HepG2 (cell line): ENCODE data around the gene CNTN4. TPM values are rescaled to one million over a fixed set of nuclear protein-coding genes. Genes with fewer than 3 reads are reported as not detected.

Experiments used
- ATAC-seq: fragments of 200-7000 bp; cut with Tn5 transposase; 3 replicates; pipeline ENCODE4 v1.9.1; 2020; ENCODE audit warnings: mild to moderate bottlenecking, moderate library complexity
- BruUV-seq: library from RNA; stranded (reverse); fragments of 400-500 nt; replicated peaks from 2 replicates; lab custom pipeline; 2021; lab: Mats Ljungman, UMichigan
- CTCF ChIA-PET: fragments of 300-600 bp; formaldehyde crosslinking; extraction: SDS; loops from one replicate; lab custom pipeline; 2021; ENCODE audit warnings: low total read pairs, inconsistent platforms, low intra/inter-chr PET ratio; lab: Yijun Ruan, JAX
- POLR2A ChIA-PET: fragments of 350-600 bp; sonication (Branson Sonifier 250); formaldehyde crosslinking; loops from one replicate; lab custom pipeline; 2020; ENCODE audit warnings: antibody characterized with exemption, inconsistent platforms; lab: Yijun Ruan, JAX
- DNase-seq: peaks from one replicate; pipeline ENCODE4 v3.0.0-alpha.2; 2015; ENCODE audit warnings: low spot score
- FAIRE-seq: peaks from 3 replicates; lab custom pipeline; 2011; peaks lifted over from hg19 to GRCh38; lab: Jason Lieb, UNC
- H2AFZ ChIP-seq: one replicate; pipeline ENCODE4 v1.6.1; 2011; ENCODE audit warnings: low read length, inconsistent platforms
- H3K27ac ChIP-seq: fragments of 300-600 bp; 3 replicates; pipeline ENCODE4 v1.8.0; 2011; ENCODE audit warnings: mixed run types, mild to moderate bottlenecking, mixed read lengths, low read length, inconsistent platforms; ENCODE audit not compliant: insufficient read depth; ENCODE audit errors: extremely low read length
- H3K27me3 ChIP-seq, 2 experiments: fragments of 200-600 bp in 1 of 2; 2 replicates in 1 of 2; 3 replicates in 1 of 2; pipeline versions ENCODE4 v1.6.0 to v1.8.0; 2011; ENCODE audit warnings: low read length in 2 of 2, mild to moderate bottlenecking in 2 of 2, moderate library complexity in 2 of 2, inconsistent platforms in 1 of 2; ENCODE audit not compliant: insufficient read depth in 2 of 2, control insufficient read depth in 1 of 2
- H3K36me3 ChIP-seq, 2 experiments: fragments of 200-600 bp in 1 of 2; replicated peaks in 1 of 2; 2 replicates in 1 of 2; 3 replicates in 1 of 2; pipeline versions ENCODE4 v1.5.1 to v1.8.0; 2011; ENCODE audit warnings: low read length in 2 of 2, inconsistent platforms in 1 of 2; ENCODE audit not compliant: insufficient read depth in 2 of 2, control insufficient read depth in 1 of 2
- H3K4me1 ChIP-seq: 2 replicates; pipeline ENCODE4 v1.5.1; 2012; ENCODE audit warnings: low read length, inconsistent platforms; ENCODE audit not compliant: insufficient read depth
- H3K4me2 ChIP-seq: 2 replicates; pipeline ENCODE4 v1.6.0; 2011; ENCODE audit warnings: low read depth, low read length, inconsistent platforms
- H3K4me3 ChIP-seq, 3 experiments: fragments of 200-600 bp in 1 of 3; sonication (generic), shearing (Covaris generic) in 1 of 3; replicated peaks in 1 of 3; 2 replicates each; pipeline ENCODE4 v1.5.1; 2011 to 2016; ENCODE audit warnings: low read length in 3 of 3, inconsistent platforms in 2 of 3, low read depth in 2 of 3, mild to moderate bottlenecking in 2 of 3, control low read depth in 1 of 3, mixed read lengths in 1 of 3; ENCODE audit not compliant: insufficient read depth in 1 of 3
- H3K79me2 ChIP-seq: one replicate; pipeline ENCODE4 v1.6.1; 2011; ENCODE audit warnings: low read length, inconsistent platforms; ENCODE audit not compliant: insufficient read depth
- H3K9ac ChIP-seq: 2 replicates; pipeline ENCODE4 v1.6.0; 2011; ENCODE audit warnings: mild to moderate bottlenecking, low read depth, low read length, inconsistent platforms; ENCODE audit not compliant: insufficient read depth
- H3K9me3 ChIP-seq: 2 replicates; pipeline ENCODE4 v1.5.1; 2012; ENCODE audit warnings: mild to moderate bottlenecking, low read length
- H4K20me1 ChIP-seq: 2 replicates; pipeline ENCODE4 v1.6.0; 2011; ENCODE audit warnings: inconsistent platforms, mild to moderate bottlenecking, low read length, moderate library complexity; ENCODE audit not compliant: insufficient read depth
- ARID2 ChIP-seq: sonication (generic); formaldehyde crosslinking; IDR thresholded peaks from 2 replicates; pipeline ENCODE4 v1.8.1; 2022; ENCODE audit warnings: mild to moderate bottlenecking, missing genetic modification reagents, borderline replicate concordance
- ARID5B ChIP-seq: IDR thresholded peaks from 2 replicates; pipeline ENCODE4 v1.4.0; 2020; ENCODE audit warnings: mild to moderate bottlenecking, missing genetic modification reagents
- CREM ChIP-seq, 2 experiments: sonication (generic) in 1 of 2; formaldehyde crosslinking in 1 of 2; IDR thresholded peaks; 2 replicates each; pipeline versions ENCODE4 v1.4.0 to v1.6.1; 2016 to 2020; ENCODE audit warnings: antibody characterized with exemption in 1 of 2, mild to moderate bottlenecking in 1 of 2, missing genetic modification reagents in 1 of 2
- GTF2F1 ChIP-seq: fragments of 150-350 bp; IDR thresholded peaks from 2 replicates; pipeline ENCODE4 v1.6.1; 2014; ENCODE audit warnings: low read length
- MTF1 ChIP-seq: sonication (generic); formaldehyde crosslinking; IDR thresholded peaks from 2 replicates; pipeline ENCODE4 v1.5.0; 2020; ENCODE audit warnings: missing genetic modification reagents
- NBN ChIP-seq: fragments of 450-650 bp; conservative IDR thresholded peaks from 2 replicates; pipeline ENCODE4 v1.6.1; 2017
- NCOA2 ChIP-seq: sonication (generic); formaldehyde crosslinking; IDR thresholded peaks from 2 replicates; pipeline ENCODE4 v1.8.0; 2022; ENCODE audit warnings: inconsistent platforms
- NKX3-1 ChIP-seq: sonication (generic); formaldehyde crosslinking; IDR thresholded peaks from 2 replicates; pipeline ENCODE4 v1.5.0; 2020; ENCODE audit warnings: missing genetic modification reagents
- SNAI1 ChIP-seq: sonication (generic); formaldehyde crosslinking; IDR thresholded peaks from 2 replicates; pipeline ENCODE4 v1.5.0; 2020; ENCODE audit warnings: mild to moderate bottlenecking, missing genetic modification reagents, borderline replicate concordance
- SNRNP70 ChIP-seq: fragments of 200-400 bp; formaldehyde crosslinking; IDR thresholded peaks from 2 replicates; pipeline ENCODE4 v1.6.1; 2017; ENCODE audit warnings: mild to moderate bottlenecking, low read depth, low read length, moderate library complexity
- ZBTB3 ChIP-seq: sonication (generic); formaldehyde crosslinking; IDR thresholded peaks from 2 replicates; pipeline ENCODE4 v1.4.0; 2020; ENCODE audit warnings: low read depth, mild to moderate bottlenecking, moderate library complexity, missing genetic modification reagents, borderline replicate concordance
- ZFP37 ChIP-seq: sonication (generic); formaldehyde crosslinking; IDR thresholded peaks from 2 replicates; pipeline ENCODE4 v1.4.0; 2020; ENCODE audit warnings: missing genetic modification reagents, borderline replicate concordance
- ZNF235 ChIP-seq: sonication (generic); formaldehyde crosslinking; IDR thresholded peaks from 2 replicates; pipeline ENCODE4 v1.8.1; 2023; ENCODE audit warnings: mild to moderate bottlenecking, missing genetic modification reagents, borderline replicate concordance
- ZNF256 ChIP-seq: sonication (generic); formaldehyde crosslinking; conservative IDR thresholded peaks from 2 replicates; pipeline ENCODE4 v1.4.0; 2020; ENCODE audit warnings: missing genetic modification reagents
- ZNF280B ChIP-seq: sonication (generic); formaldehyde crosslinking; IDR thresholded peaks from 2 replicates; pipeline ENCODE4 v1.5.0; 2020; ENCODE audit warnings: missing genetic modification reagents, mild to moderate bottlenecking, borderline replicate concordance
- ZNF382 ChIP-seq: sonication (generic); formaldehyde crosslinking; IDR thresholded peaks from 2 replicates; pipeline ENCODE4 v1.5.0; 2020; ENCODE audit warnings: missing genetic modification reagents, mild to moderate bottlenecking, borderline replicate concordance
- ZNF605 ChIP-seq: sonication (generic); formaldehyde crosslinking; IDR thresholded peaks from 2 replicates; pipeline ENCODE4 v1.8.0; 2022; ENCODE audit warnings: mild to moderate bottlenecking, missing genetic modification reagents
- WGBS: methylation state at CpG from one replicate; pipeline ENCODE4 v1.1.6; 2017; ENCODE audit warnings: low lambda C conversion rate; 5-methylcytosine and 5-hydroxymethylcytosine counted together
- in situ Hi-C: cut with HindIII; loops from 2 replicates; pipeline ENCODE4 v1.10.0; 2017; ENCODE audit warnings: low pct_unique_long_range_greater_than_20kb; ENCODE audit not compliant: extremely low pct_ligation_motif_present
- intact Hi-C: fragments of 100-400 bp; cut with micrococcal nuclease; formaldehyde crosslinking; loops from one replicate; pipeline ENCODE4 v1.10.0; 2022; ENCODE audit not compliant: unreplicated experiment
- polyA plus RNA-seq, 8 experiments: library from polyadenylated mRNA; depleted of rRNA in 3 of 8; stranded (reverse) in 7 of 8; unstranded in 1 of 8; fragments of >200 nt; fragmentation: Illumina TruSeq in 4 of 8; extraction: Trizol in 4 of 8; gene quantifications; 2 replicates each; pipeline versions ENCODE4 v1.2.1 to v1.2.3, GENCODE V29; 2011 to 2016; ENCODE audit warnings: low read depth in 4 of 8, missing spikeins in 1 of 8, mixed read lengths in 1 of 8; ENCODE audit not compliant: insufficient read depth in 1 of 8
- total RNA-seq, 5 experiments: library from RNA; depleted of rRNA; stranded (reverse); fragments of >200 nt; fragmentation: Illumina TruSeq; extraction: Trizol; gene quantifications; 2 replicates each; pipeline ENCODE4 v1.2.3, GENCODE V29; 2016; ENCODE audit warnings: low read depth in 1 of 5
- TF ChIP-seq, protein P1 (sequence below): sonication (generic); formaldehyde crosslinking; IDR thresholded peaks from 2 replicates; pipeline ENCODE4 v1.8.1; 2023; ENCODE audit warnings: mild to moderate bottlenecking, missing genetic modification reagents, borderline replicate concordance
- TF ChIP-seq, protein P2 (sequence below): sonication (generic); formaldehyde crosslinking; IDR thresholded peaks from 2 replicates; pipeline ENCODE4 v1.4.0; 2020; ENCODE audit warnings: mild to moderate bottlenecking, missing genetic modification reagents

The CNTN4 gene
- total and polyA plus RNA-seq, 2 of the 13 experiments (the other 11 are each of a cell fraction or from before 2014, with no cell fraction given), result 0.01 to 0.13 TPM

GRCh38 chr3:2354702-2355101 lies 256.0 kb downstream of the CNTN4 start (continued):
- TF ChIP-seq ZBTB3 (CRISPR knock-in tag) (no peak), ARID5B (no peak), ZNF256 (CRISPR knock-in tag) (no peak), GTF2F1 (no peak), NBN (no peak), SNAI1 (CRISPR knock-in tag) (no peak), MTF1 (CRISPR knock-in tag) (no peak)
- TF ChIP-seq, protein P1, sequence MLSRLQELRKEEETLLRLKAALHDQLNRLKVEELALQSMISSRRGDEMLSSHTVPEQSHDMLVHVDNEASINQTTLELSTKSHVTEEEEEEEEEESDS (CRISPR knock-in tag), result no peak

- no peak overlapping the region for H3K4me2 ChIP-seq
- H3K79me2 ChIP-seq, result no peaks in the 10 kb centered on the region
- in situ Hi-C loops (no loop called here), intact Hi-C loops (no loop called here)
- CTCF ChIA-PET, result no interaction called here
- H3K4me1 ChIP-seq, result no peaks in the 10 kb centered on the region
- DNase-seq, result no peak
- no TSS peak for BruUV-seq
- H3K36me3 ChIP-seq, result no peaks in the 10 kb centered on the region
- no peak overlapping the region for H3K9ac ChIP-seq
- no peak overlapping the region for H3K4me3 ChIP-seq
- no peak for ATAC-seq
- H3K27ac ChIP-seq, result no peak overlapping the region
- 24% methylated on average over 3 of the region's 3 CpGs for WGBS
- no peaks in the 10 kb centered on the region for H4K20me1 ChIP-seq
- H3K9me3 ChIP-seq, result peaks cover 30% of the 10 kb centered on the region
- FAIRE-seq, result no peak
- H2AFZ ChIP-seq, result no peak overlapping the region
- H3K27me3 ChIP-seq, result no peaks in the 10 kb centered on the region
- POLR2A ChIA-PET, result no interaction called here
- TF ChIP-seq ZNF235 (CRISPR knock-in tag) (no peak), CREM (IDR thresholded peaks at IDR 0.05) (no peak), CREM (CRISPR knock-in tag; IDR thresholded peaks at IDR 0.05) (no peak), ZNF280B (CRISPR knock-in tag) (no peak), ZNF382 (CRISPR knock-in tag) (no peak), NKX3-1 (CRISPR knock-in tag) (no peak), SNRNP70 (no peak), NCOA2 (no peak), ZNF605 (CRISPR knock-in tag) (no peak), ARID2 (CRISPR knock-in tag) (no peak), ZFP37 (CRISPR knock-in tag) (no peak)
- TF ChIP-seq, protein P2, sequence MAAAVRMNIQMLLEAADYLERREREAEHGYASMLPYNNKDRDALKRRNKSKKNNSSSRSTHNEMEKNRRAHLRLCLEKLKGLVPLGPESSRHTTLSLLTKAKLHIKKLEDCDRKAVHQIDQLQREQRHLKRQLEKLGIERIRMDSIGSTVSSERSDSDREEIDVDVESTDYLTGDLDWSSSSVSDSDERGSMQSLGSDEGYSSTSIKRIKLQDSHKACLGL, result no peak
Measured at GRCh38 chr3:2356298-2356950, 257.8 kb downstream of the CNTN4 start.
